ENCODE results near the gene ANKRD10.

Gene ANKRD10

DNA sequence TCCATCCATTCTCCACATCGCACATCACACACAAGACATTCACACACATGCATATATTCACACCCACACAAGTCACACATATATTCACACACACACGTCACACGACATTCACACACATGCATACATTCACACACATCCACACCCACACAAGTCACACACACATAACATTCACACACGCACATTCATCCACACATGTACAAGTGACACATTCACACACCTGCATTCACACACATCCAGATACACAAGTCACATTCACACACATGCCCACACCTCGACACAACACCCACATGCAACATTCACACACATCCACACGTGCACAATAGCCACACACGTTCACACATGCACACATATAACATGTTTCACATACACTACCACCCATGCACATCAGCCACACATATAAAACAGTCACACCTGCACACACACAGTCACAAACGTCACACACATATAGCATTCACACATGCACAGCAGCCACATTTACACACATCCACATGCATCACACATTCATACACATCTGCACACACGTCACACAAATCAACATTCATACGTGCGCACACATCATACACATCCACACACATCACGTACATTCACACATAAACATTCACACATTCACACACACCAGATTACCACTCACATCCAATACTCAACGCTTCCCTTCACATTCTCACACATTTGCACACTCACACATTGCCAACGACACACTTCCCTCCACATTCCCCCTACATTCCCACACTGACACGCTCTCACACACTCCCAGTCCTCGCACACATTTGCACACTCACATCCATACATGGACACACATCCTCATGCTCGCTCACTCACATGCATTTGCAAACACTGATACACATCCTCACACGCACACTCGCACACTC is 41.0 kb downstream of the ANKRD10 start:
- H3K4me3 ChIP-seq (ENCODE audit: severe bottlenecking): no peak overlapping the region
- no peak for DNase-seq (ENCODE audit: low spot score)
- TF ChIP-seq, protein P1, sequence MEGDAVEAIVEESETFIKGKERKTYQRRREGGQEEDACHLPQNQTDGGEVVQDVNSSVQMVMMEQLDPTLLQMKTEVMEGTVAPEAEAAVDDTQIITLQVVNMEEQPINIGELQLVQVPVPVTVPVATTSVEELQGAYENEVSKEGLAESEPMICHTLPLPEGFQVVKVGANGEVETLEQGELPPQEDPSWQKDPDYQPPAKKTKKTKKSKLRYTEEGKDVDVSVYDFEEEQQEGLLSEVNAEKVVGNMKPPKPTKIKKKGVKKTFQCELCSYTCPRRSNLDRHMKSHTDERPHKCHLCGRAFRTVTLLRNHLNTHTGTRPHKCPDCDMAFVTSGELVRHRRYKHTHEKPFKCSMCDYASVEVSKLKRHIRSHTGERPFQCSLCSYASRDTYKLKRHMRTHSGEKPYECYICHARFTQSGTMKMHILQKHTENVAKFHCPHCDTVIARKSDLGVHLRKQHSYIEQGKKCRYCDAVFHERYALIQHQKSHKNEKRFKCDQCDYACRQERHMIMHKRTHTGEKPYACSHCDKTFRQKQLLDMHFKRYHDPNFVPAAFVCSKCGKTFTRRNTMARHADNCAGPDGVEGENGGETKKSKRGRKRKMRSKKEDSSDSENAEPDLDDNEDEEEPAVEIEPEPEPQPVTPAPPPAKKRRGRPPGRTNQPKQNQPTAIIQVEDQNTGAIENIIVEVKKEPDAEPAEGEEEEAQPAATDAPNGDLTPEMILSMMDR (IDR thresholded peaks at IDR 0.05; ENCODE audit: poor library complexity, severe bottlenecking): no peak
- H3K36me3 ChIP-seq (ENCODE audit: low read depth): no peaks in the 10 kb centered on the region
- no peaks in the 10 kb centered on the region for H3K9me3 ChIP-seq (ENCODE audit: severe bottlenecking)
- no peaks in the 10 kb centered on the region for H3K27me3 ChIP-seq (ENCODE audit: insufficient read depth, poor library complexity, severe bottlenecking)
- no peak overlapping the region for H3K27ac ChIP-seq (ENCODE audit: poor library complexity, severe bottlenecking)
- peaks cover 20% of the 10 kb centered on the region for H3K4me1 ChIP-seq (ENCODE audit: insufficient read depth, poor library complexity, severe bottlenecking)
- ATAC-seq (ENCODE audit: low read depth): no peak

DNA sequence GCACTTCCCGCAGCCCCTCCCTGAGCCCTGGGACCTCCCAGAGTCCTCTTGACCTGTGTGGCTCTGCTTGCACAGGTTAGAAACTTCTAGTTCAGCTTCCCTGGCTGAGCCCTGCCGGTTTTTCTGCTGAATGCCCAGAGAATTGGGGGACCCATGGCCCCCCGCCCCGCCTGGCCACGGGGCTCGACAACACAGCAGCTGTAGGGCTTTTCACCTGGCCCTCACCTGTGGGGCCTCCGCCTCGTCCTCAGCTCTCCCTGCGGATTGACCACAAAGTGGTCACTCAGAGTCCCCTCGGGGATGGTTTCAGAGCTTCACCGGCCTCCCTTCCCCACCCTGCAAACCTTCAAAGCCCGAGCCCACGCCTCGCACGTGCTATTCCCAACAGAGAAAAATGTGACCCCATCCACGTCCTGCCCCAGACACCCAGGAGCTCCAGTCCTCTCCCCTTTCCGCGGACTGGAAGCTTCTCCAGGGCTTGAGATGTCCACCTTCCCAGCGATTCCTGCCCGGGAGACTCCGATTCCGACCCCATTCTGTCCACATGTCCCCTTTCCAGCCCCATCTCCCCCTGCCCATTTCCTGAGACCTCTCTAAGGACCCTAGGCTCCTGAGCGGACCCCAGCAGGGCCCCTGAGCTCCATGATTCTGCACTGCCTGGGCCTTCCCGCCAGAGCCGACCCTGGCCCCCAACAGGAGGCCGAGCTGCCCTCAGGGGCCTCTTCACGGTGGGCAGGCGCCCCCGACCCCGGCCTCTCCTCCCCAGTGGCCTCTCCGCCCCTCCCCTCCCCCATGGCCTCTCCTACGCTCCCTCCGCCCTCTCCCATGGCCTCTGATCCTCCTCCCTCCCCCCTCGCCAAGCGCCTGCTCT is 41.9 kb downstream of the ANKRD10 start:
- DNase-seq (ENCODE audit: low spot score) (no peak), ATAC-seq (ENCODE audit: low read depth) (no peak)
- H3K4me1 ChIP-seq (ENCODE audit: insufficient read depth, poor library complexity, severe bottlenecking): peaks cover 20% of the 10 kb centered on the region
- no peak overlapping the region for H3K4me3 ChIP-seq (ENCODE audit: severe bottlenecking)
- H3K36me3 ChIP-seq (ENCODE audit: low read depth): no peaks in the 10 kb centered on the region
- no peaks in the 10 kb centered on the region for H3K27me3 ChIP-seq (ENCODE audit: insufficient read depth, poor library complexity, severe bottlenecking)
- H3K27ac ChIP-seq (ENCODE audit: poor library complexity, severe bottlenecking): no peak overlapping the region
- TF ChIP-seq, protein P1 (IDR thresholded peaks at IDR 0.05; ENCODE audit: poor library complexity, severe bottlenecking): no peak
- no peaks in the 10 kb centered on the region for H3K9me3 ChIP-seq (ENCODE audit: severe bottlenecking)

DNA sequence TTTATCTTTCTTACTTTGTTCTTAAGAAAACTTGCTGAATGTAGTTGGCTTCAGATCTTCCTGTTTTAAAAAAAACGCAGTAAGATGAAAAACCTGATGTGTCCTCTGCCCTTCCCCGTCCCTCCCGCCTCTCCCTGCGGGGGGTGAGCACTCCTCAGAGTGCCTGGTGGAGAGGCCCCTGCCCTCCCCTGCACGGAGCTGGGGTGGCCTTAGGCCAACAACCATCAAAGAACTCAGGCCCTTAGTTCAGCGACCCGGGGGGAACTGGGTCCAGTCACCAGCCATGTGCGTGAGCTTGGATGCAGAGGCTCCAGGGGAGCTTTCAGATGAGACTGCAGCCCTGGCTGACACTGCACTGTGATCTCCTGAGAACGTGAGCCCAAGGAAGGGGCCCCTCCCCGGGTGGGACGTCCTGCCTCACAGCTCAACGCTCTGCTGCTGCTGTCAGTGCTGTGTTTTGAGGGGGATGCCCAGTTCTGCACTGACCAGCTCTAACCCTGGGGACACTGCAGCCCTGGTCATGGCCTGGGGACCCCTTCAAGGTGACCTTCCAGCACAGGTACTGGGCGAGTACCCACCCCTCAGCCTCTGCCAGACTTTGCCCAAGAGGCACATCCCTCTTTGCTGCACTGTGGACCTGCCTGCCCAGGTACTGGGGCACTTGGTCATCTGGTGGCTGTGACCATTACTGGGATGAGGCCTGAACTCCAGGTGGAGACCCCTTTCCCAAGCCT is 42.7 kb downstream of the ANKRD10 start:
- no peak overlapping the region for H3K27ac ChIP-seq (ENCODE audit: poor library complexity, severe bottlenecking)
- H3K4me3 ChIP-seq (ENCODE audit: severe bottlenecking): no peak overlapping the region
- DNase-seq (ENCODE audit: low spot score) (no peak), ATAC-seq (ENCODE audit: low read depth) (no peak)
- H3K9me3 ChIP-seq (ENCODE audit: severe bottlenecking): no peaks in the 10 kb centered on the region
- H3K36me3 ChIP-seq (ENCODE audit: low read depth): no peaks in the 10 kb centered on the region
- H3K27me3 ChIP-seq (ENCODE audit: insufficient read depth, poor library complexity, severe bottlenecking): no peaks in the 10 kb centered on the region
- TF ChIP-seq, protein P1 (IDR thresholded peaks at IDR 0.05; ENCODE audit: poor library complexity, severe bottlenecking): no peak
- peaks cover 20% of the 10 kb centered on the region for H3K4me1 ChIP-seq (ENCODE audit: insufficient read depth, poor library complexity, severe bottlenecking)

DNA sequence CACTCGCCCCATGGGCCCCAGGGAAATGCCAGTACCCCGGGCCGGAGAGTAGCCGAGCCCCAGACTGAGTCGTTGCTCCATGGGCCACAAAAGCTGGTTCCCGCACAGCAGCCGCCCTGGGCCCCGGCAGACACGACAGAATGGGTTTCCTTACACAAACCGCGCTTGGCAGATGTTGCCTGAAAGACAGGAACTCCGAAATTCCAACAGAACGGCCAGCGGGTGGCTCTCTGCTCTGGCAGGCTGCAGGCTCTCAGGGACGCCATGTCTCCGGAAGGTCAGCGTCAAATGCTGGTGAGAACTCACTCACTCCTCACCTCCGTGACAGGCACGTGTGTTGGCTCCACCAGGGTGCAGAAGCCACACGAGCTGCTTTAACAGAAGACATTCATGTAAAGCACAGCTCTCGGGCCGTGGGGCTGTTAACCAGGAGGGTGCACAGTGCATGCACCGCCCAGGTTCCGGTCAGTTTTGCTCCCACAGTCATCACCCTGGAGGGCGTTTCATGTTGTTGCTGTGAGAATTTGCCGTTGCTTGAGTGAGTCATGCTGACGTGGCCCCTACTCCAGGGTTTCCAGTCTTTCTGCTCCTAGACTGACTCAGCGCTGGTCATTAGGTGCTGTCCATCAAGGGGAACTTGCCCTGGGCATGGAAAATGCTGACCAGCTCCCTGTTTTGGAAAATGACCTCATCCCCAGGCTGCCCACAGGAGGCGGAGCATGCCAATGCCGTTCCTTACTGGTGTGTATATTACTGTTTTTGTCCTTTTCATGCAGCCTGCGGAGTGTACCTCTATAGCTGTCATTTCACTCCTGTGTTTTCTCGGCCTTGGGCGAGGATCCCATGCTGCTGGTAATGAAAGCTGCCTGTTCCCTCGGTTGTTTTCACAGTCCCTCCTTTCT is 44.8 kb downstream of the ANKRD10 start:
- peak; percentile 99 for DNase-seq (ENCODE audit: low spot score)
- no peaks in the 10 kb centered on the region for H3K9me3 ChIP-seq (ENCODE audit: severe bottlenecking)
- H3K27me3 ChIP-seq (ENCODE audit: insufficient read depth, poor library complexity, severe bottlenecking): no peaks in the 10 kb centered on the region
- peak; percentile 87 for ATAC-seq (ENCODE audit: low read depth)
- H3K4me1 ChIP-seq (ENCODE audit: insufficient read depth, poor library complexity, severe bottlenecking): peaks cover 19% of the 10 kb centered on the region
- peak overlapping the region; percentile 46 for H3K27ac ChIP-seq (ENCODE audit: poor library complexity, severe bottlenecking)
- peak overlapping the region; percentile 6 for H3K4me3 ChIP-seq (ENCODE audit: severe bottlenecking)
- TF ChIP-seq, protein P1 (IDR thresholded peaks at IDR 0.05; ENCODE audit: poor library complexity, severe bottlenecking): peak; percentile 30
- H3K36me3 ChIP-seq (ENCODE audit: low read depth): no peaks in the 10 kb centered on the region

Data from RWPE2 (cell line).